ENCODE measurements around the gene HAS3.
A peak's percentile ranks its signal among the peaks of the same experiment; 100 is the strongest.

HAS3 gene

DNA sequence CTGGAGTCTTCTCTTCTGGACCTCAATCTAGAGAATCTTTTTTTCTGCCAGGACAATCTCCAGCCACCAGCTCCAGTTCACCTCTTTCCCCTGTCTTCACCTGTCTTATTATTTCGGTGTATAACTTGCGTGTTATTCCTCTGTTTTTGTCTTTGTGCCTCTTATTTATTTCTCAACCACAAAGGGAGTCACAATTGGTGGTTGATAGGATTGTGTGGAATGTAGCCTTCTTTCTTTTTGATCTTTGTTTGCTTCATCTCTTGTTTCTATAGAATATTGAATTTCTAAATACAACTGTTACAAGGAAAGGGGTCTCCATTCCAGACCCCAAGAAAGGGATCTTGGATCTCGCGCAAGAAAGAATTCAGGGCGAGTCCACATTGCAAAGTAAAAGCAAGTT lies 35.9 kb upstream of the HAS3 start:
- no peaks in the 10 kb centered on the region for H3K27me3 ChIP-seq (ENCODE audit: insufficient read depth, poor library complexity, severe bottlenecking)
- H3K27ac ChIP-seq (replicated peaks): no peak overlapping the region
- DNase-seq (ENCODE audit: low read depth in 1 of 2, low spot score in 1 of 2): no peak
- TF ChIP-seq SPI1 (IDR thresholded peaks at IDR 0.05; ENCODE audit: borderline replicate concordance, low read depth) (no peak), GABPA (IDR thresholded peaks at IDR 0.05; ENCODE audit: low read depth) (no peak), POLR2AphosphoS5 (IDR thresholded peaks at IDR 0.05; ENCODE audit: low read depth) (no peak)
- TF ChIP-seq, protein P1, sequence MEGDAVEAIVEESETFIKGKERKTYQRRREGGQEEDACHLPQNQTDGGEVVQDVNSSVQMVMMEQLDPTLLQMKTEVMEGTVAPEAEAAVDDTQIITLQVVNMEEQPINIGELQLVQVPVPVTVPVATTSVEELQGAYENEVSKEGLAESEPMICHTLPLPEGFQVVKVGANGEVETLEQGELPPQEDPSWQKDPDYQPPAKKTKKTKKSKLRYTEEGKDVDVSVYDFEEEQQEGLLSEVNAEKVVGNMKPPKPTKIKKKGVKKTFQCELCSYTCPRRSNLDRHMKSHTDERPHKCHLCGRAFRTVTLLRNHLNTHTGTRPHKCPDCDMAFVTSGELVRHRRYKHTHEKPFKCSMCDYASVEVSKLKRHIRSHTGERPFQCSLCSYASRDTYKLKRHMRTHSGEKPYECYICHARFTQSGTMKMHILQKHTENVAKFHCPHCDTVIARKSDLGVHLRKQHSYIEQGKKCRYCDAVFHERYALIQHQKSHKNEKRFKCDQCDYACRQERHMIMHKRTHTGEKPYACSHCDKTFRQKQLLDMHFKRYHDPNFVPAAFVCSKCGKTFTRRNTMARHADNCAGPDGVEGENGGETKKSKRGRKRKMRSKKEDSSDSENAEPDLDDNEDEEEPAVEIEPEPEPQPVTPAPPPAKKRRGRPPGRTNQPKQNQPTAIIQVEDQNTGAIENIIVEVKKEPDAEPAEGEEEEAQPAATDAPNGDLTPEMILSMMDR (IDR thresholded peaks at IDR 0.05; ENCODE audit: insufficient read depth, low read length): no peak
- TF ChIP-seq, protein P2, sequence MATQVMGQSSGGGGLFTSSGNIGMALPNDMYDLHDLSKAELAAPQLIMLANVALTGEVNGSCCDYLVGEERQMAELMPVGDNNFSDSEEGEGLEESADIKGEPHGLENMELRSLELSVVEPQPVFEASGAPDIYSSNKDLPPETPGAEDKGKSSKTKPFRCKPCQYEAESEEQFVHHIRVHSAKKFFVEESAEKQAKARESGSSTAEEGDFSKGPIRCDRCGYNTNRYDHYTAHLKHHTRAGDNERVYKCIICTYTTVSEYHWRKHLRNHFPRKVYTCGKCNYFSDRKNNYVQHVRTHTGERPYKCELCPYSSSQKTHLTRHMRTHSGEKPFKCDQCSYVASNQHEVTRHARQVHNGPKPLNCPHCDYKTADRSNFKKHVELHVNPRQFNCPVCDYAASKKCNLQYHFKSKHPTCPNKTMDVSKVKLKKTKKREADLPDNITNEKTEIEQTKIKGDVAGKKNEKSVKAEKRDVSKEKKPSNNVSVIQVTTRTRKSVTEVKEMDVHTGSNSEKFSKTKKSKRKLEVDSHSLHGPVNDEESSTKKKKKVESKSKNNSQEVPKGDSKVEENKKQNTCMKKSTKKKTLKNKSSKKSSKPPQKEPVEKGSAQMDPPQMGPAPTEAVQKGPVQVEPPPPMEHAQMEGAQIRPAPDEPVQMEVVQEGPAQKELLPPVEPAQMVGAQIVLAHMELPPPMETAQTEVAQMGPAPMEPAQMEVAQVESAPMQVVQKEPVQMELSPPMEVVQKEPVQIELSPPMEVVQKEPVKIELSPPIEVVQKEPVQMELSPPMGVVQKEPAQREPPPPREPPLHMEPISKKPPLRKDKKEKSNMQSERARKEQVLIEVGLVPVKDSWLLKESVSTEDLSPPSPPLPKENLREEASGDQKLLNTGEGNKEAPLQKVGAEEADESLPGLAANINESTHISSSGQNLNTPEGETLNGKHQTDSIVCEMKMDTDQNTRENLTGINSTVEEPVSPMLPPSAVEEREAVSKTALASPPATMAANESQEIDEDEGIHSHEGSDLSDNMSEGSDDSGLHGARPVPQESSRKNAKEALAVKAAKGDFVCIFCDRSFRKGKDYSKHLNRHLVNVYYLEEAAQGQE (IDR thresholded peaks at IDR 0.05; ENCODE audit: insufficient replicate concordance, low read depth): no peak
- H3K4me3 ChIP-seq (replicated peaks; ENCODE audit: insufficient read depth, low read length): no peak overlapping the region

DNA sequence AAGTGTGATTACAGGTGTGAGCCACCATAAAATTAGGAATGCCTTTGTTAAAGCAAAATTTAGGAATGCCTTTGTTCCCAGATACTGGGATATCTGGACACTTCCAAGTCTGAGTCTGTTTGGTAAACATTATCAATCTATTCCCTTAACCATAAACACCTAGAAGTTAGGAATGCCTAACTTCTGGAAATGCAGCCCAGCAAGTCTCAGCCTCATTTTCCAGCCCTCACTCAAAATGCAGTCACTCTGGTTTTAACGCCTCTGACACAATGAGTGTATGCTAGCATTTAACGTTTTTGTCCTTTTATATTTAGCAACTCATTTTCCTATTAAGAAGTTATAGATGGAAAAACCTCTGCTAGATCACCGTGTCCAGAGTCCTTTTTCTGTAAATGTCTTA lies 34.4 kb upstream of the HAS3 start:
- no peak for DNase-seq (ENCODE audit: low read depth in 1 of 2, low spot score in 1 of 2)
- TF ChIP-seq, protein P1 (IDR thresholded peaks at IDR 0.05; ENCODE audit: insufficient read depth, low read length): no peak
- TF ChIP-seq, protein P2 (IDR thresholded peaks at IDR 0.05; ENCODE audit: insufficient replicate concordance, low read depth): no peak
- TF ChIP-seq SPI1 (IDR thresholded peaks at IDR 0.05; ENCODE audit: borderline replicate concordance, low read depth) (no peak), GABPA (IDR thresholded peaks at IDR 0.05; ENCODE audit: low read depth) (no peak), POLR2AphosphoS5 (IDR thresholded peaks at IDR 0.05; ENCODE audit: low read depth) (no peak)
- Histone ChIP-seq H3K27me3 (ENCODE audit: insufficient read depth, poor library complexity, severe bottlenecking) (no peaks in the 10 kb centered on the region), H3K4me3 (replicated peaks; ENCODE audit: insufficient read depth, low read length) (no peak overlapping the region), H3K27ac (replicated peaks) (0 out of 2 replicates have a peak overlapping the region, but pooled peaks have one; percentile 5)

DNA sequence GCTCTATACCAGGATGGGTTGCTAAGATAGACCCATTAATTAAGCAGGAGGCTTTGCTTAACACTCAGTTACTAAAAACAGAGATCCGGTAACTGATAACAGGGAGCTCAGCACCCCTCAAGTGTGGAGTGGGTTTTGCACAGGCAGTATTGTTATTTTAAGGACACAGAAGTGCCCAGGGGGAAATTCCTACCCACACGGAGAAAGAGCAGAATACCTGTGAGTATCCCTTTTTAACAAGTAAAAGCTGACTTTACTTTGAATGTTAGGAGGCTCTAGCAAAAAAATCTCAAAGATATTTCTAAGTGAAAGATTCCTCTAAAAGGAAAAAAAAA lies 32.8 kb upstream of the HAS3 start:
- H3K27ac ChIP-seq (replicated peaks): no peak overlapping the region
- DNase-seq (ENCODE audit: low read depth in 1 of 2, low spot score in 1 of 2): no peak
- no peaks in the 10 kb centered on the region for H3K27me3 ChIP-seq (ENCODE audit: insufficient read depth, poor library complexity, severe bottlenecking)
- H3K4me3 ChIP-seq (replicated peaks; ENCODE audit: insufficient read depth, low read length): no peak overlapping the region
- TF ChIP-seq POLR2AphosphoS5 (IDR thresholded peaks at IDR 0.05; ENCODE audit: low read depth): no peak
- TF ChIP-seq GABPA (IDR thresholded peaks at IDR 0.05; ENCODE audit: low read depth): no peak

DNA sequence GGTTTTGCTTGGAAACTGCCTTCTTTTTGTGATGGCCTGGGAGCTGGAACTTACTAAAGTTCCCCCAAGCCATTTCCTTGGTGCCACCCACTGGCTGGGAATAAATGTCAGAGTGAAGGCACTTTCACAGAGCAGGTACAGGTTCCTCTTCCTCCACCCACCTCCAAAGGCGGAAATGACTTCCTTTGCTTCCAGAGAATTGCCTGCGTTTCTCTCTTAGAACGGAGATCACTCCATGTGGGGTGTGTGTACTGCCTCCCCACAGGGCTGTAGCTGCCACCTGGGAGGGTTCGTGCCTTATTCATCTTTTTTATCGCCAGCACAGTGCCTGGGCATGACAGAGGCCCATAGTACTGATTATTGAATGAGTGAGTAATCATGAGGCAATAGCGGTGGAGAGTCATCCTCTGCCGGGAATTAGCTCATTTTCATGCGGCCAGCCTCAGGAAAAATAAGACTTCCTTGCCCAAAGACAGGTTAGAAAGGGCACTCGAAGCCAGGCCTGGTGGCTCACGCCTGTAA lies 32.2 kb upstream of the HAS3 start:
- Histone ChIP-seq H3K4me3 (replicated peaks; ENCODE audit: insufficient read depth, low read length) (no peak overlapping the region), H3K27ac (replicated peaks) (no peak overlapping the region), H3K27me3 (ENCODE audit: insufficient read depth, poor library complexity, severe bottlenecking) (no peaks in the 10 kb centered on the region)
- DNase-seq (ENCODE audit: low read depth in 1 of 2, low spot score in 1 of 2): no peak
- no peak for TF ChIP-seq SPI1 (IDR thresholded peaks at IDR 0.05; ENCODE audit: borderline replicate concordance, low read depth)
- TF ChIP-seq, protein P1 (IDR thresholded peaks at IDR 0.05; ENCODE audit: insufficient read depth, low read length): no peak
- TF ChIP-seq GABPA (IDR thresholded peaks at IDR 0.05; ENCODE audit: low read depth): no peak
- TF ChIP-seq POLR2AphosphoS5 (IDR thresholded peaks at IDR 0.05; ENCODE audit: low read depth): no peak
- TF ChIP-seq, protein P2 (IDR thresholded peaks at IDR 0.05; ENCODE audit: insufficient replicate concordance, low read depth): no peak
